AG09319 (cell line): ENCODE data around the gene MCF2L2.
A peak's percentile ranks its signal among the peaks of the same experiment; 100 is the strongest.

Source experiments
- DNase-seq: peaks from one replicate; pipeline ENCODE4 v3.0.0-alpha.2; 2010; ENCODE audit warnings: low read depth; ENCODE audit errors: extremely low read depth
- TF ChIP-seq, protein P1 (sequence below): IDR thresholded peaks from 2 replicates; pipeline ENCODE4 v1.5.1; 2011; ENCODE audit warnings: low read depth, mild to moderate bottlenecking, inconsistent platforms, low read length, moderate library complexity

Gene MCF2L2

DNA sequence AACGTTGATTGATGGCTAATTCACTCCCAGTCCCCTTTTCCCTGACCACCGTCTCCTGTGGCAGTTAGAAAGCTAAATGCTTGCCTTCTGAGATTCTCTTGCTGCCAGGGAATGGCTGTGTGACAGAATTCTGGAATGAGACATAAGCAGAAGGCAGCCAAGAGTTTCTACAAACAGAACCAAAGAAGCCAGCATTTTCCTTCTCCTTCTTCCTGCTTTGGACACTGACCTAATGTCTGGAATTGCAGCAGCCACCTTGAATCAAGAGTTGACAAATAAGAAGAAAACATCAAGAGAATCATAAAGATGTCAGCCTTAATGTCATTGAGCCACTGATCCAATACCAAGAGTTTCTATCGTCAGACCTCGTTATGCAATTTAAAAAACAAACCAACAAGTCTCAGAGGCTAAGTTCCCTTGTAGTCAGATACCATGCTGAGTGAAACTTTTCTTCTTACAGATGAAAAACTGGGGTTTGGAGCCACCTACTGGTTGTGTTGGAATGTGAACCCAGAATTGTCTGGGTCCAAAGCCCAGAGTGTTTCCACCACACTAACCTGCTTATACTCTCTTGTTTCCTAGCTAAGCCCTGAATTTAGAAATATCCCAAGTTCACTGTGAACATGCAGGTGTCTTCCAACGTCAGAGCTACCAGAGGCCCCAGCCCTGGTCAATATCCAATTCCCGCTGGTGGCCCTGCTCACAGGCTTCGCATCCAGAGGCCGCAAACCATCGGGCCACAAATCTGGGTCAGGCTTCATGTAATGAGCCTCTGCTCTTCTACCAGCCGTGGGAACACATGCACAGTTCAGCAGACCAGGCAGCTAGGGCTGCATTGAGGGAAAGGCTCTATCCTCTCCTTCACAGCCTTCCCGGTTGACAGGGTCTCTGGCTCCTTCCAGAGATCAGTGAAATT lies 42.5 kb downstream of the MCF2L2 start:
- peak; percentile 25 for DNase-seq

DNA sequence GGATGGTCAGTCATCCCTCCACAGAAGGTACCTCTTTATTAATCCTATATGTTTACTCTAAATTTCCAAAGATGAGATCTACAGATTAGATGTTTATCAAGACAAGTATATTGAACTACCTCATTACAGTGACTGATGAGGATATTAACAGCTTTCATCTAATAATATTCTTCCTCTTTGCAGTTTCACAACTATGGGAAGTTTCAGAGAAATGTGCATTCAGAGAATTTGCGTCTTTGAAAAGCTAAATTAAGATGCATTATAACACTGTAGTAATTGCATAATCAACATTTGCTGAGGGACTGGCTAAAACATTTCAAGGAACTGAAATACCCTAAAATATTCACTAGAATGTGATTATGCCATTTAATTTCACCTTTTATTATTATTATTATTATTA lies 46.7 kb downstream of the MCF2L2 start:
- TF ChIP-seq, protein P1, sequence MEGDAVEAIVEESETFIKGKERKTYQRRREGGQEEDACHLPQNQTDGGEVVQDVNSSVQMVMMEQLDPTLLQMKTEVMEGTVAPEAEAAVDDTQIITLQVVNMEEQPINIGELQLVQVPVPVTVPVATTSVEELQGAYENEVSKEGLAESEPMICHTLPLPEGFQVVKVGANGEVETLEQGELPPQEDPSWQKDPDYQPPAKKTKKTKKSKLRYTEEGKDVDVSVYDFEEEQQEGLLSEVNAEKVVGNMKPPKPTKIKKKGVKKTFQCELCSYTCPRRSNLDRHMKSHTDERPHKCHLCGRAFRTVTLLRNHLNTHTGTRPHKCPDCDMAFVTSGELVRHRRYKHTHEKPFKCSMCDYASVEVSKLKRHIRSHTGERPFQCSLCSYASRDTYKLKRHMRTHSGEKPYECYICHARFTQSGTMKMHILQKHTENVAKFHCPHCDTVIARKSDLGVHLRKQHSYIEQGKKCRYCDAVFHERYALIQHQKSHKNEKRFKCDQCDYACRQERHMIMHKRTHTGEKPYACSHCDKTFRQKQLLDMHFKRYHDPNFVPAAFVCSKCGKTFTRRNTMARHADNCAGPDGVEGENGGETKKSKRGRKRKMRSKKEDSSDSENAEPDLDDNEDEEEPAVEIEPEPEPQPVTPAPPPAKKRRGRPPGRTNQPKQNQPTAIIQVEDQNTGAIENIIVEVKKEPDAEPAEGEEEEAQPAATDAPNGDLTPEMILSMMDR = no peak
- no peak for DNase-seq

More for the DNA sequence above, 42.5 kb downstream of the MCF2L2 start:
- TF ChIP-seq, protein P1 = peak; percentile 71

DNA sequence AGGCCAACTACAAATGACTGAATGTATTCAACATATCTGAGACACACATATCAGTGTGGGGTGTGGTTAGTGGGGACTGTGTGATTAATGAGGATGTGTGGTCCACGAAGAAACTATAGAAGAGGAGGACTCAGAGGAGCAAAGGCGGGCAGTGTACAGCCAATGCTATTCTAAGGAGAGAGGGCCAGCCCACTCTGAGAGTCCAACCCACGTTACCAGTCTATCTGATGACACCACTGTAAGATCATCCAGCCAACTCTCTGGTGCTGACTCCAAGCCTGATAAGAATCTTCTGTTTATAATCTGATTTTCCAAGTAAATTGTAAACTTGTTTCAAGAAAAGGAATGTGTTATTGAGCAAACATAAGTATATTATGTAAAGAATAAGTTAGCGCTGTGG lies 47.2 kb downstream of the MCF2L2 start:
- DNase-seq = peak; percentile 15
- TF ChIP-seq, protein P1 = no peak

DNA sequence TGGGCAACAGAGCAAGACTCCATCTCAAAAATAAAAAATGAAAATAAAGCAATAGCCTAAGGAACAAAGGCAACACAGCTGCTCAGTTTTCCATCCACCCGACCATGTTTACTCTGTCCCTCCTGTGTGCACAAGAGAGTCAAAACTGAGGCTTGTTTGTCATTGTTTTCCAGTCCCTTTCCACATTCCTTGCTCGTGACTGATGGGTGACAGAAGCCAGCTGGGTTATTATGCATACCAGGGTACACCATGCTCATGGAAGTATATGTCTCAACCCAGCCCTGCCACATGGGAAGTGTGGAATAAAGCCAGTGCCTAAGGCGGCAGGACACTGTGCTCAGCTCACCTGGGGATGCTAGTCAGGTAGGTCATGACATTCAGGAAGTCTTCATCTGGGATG lies 49.5 kb downstream of the MCF2L2 start:
- no peak for DNase-seq
- TF ChIP-seq, protein P1 = no peak

DNA sequence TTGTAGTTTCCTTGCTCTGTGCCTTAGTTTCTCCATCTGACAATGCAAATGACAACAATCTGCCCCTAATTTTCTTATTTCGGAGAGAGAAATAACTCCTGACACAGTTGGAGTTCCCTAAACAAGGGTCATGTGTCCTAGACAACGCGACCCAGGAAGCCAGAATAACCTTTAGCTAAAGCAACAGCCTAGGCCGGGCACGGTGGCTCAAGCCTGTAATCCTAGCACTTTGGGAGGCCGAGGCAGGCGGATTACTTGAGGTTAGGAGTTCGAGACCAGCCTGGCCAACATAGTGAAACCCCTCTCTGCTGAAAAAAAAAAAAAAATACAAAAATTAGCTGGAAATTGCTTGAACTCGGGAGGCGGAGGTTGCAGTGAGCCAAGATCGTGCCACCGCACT lies 49.9 kb downstream of the MCF2L2 start:
- TF ChIP-seq, protein P1 = no peak
- no peak for DNase-seq

DNA sequence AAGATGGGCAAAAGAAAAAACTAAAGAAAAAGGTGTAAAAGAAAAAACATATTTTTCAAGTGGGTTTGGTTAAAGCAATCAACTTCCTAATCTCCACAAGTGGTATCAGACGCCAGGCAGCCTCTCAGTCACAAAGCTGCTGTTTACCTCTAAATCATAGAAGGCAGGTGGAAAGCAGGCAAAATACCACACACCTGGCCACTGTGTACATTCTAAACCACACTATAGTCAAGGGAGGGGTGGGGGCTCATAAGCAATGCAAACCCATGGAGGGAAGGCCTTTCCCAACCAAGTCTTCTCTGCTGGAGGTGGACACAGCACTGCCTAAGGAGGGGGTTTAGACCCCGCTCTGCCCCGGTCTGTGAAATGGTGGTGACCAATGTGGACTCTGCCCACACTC lies 50.4 kb downstream of the MCF2L2 start:
- no peak for DNase-seq
- TF ChIP-seq, protein P1 = no peak

DNA sequence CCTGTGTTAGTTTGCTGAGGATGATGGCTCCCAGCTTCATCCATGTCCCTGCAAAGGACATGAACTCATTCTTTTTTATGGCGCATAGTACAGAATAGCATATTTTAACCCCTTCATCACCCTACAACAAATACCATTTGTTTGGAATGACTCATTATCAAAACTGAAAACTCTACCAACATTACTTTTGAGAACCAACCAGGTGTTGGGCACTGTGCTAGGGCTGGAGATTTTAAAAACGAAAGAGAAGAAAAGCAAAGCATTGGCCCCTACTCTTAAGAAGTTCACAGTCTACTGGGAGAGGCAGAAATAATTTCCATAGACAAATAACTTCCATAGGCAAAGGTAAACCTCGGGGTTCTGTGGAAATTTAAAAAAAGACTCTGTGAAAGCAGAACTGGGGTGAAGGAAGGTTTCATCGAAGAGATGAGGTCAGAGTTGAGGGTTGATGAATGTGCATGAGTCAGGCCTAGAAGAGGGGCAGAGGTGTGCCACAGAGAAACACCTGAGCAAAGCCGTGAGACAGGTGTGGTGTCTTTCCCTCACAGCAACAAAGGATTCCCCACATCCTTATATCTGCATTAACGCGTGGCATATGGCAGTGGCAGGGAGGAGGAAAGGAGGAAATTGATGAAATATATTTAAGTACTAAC lies 51.0 kb downstream of the MCF2L2 start:
- TF ChIP-seq, protein P1 = no peak
- no peak for DNase-seq
